HepG2 (cell line): Measurements from ENCODE around the gene GPATCH3. TPM values are rescaled to one million over a fixed set of nuclear protein-coding genes. Genes with fewer than 3 reads are reported as not detected.

ENCODE experiments used
- ATAC-seq: fragments of 200-7000 bp; cut with Tn5 transposase; 3 replicates; pipeline ENCODE4 v1.9.1; 2020; ENCODE audit warnings: mild to moderate bottlenecking, moderate library complexity
- BruUV-seq: library from RNA; stranded (reverse); fragments of 400-500 nt; replicated peaks from 2 replicates; lab custom pipeline; 2021; lab: Mats Ljungman, UMichigan
- CTCF ChIA-PET: fragments of 300-600 bp; formaldehyde crosslinking; extraction: SDS; loops from one replicate; lab custom pipeline; 2021; ENCODE audit warnings: low total read pairs, inconsistent platforms, low intra/inter-chr PET ratio; lab: Yijun Ruan, JAX
- POLR2A ChIA-PET: fragments of 350-600 bp; sonication (Branson Sonifier 250); formaldehyde crosslinking; loops from one replicate; lab custom pipeline; 2020; ENCODE audit warnings: antibody characterized with exemption, inconsistent platforms; lab: Yijun Ruan, JAX
- DNase-seq: peaks from one replicate; pipeline ENCODE4 v3.0.0-alpha.2; 2015; ENCODE audit warnings: low spot score
- FAIRE-seq: peaks from 3 replicates; lab custom pipeline; 2011; peaks lifted over from hg19 to GRCh38; lab: Jason Lieb, UNC
- H2AFZ ChIP-seq: one replicate; pipeline ENCODE4 v1.6.1; 2011; ENCODE audit warnings: low read length, inconsistent platforms
- H3K27ac ChIP-seq: fragments of 300-600 bp; 3 replicates; pipeline ENCODE4 v1.8.0; 2011; ENCODE audit warnings: mixed run types, mild to moderate bottlenecking, mixed read lengths, low read length, inconsistent platforms; ENCODE audit not compliant: insufficient read depth; ENCODE audit errors: extremely low read length
- H3K27me3 ChIP-seq, 2 experiments: fragments of 200-600 bp in 1 of 2; 2 replicates in 1 of 2; 3 replicates in 1 of 2; pipeline versions ENCODE4 v1.6.0 to v1.8.0; 2011; ENCODE audit warnings: low read length in 2 of 2, mild to moderate bottlenecking in 2 of 2, moderate library complexity in 2 of 2, inconsistent platforms in 1 of 2; ENCODE audit not compliant: insufficient read depth in 2 of 2, control insufficient read depth in 1 of 2
- H3K36me3 ChIP-seq, 2 experiments: fragments of 200-600 bp in 1 of 2; replicated peaks in 1 of 2; 2 replicates in 1 of 2; 3 replicates in 1 of 2; pipeline versions ENCODE4 v1.5.1 to v1.8.0; 2011; ENCODE audit warnings: low read length in 2 of 2, inconsistent platforms in 1 of 2; ENCODE audit not compliant: insufficient read depth in 2 of 2, control insufficient read depth in 1 of 2
- H3K4me1 ChIP-seq: 2 replicates; pipeline ENCODE4 v1.5.1; 2012; ENCODE audit warnings: low read length, inconsistent platforms; ENCODE audit not compliant: insufficient read depth
- H3K4me2 ChIP-seq: 2 replicates; pipeline ENCODE4 v1.6.0; 2011; ENCODE audit warnings: low read depth, low read length, inconsistent platforms
- H3K4me3 ChIP-seq, 3 experiments: fragments of 200-600 bp in 1 of 3; sonication (generic), shearing (Covaris generic) in 1 of 3; replicated peaks in 1 of 3; 2 replicates each; pipeline ENCODE4 v1.5.1; 2011 to 2016; ENCODE audit warnings: low read length in 3 of 3, inconsistent platforms in 2 of 3, low read depth in 2 of 3, mild to moderate bottlenecking in 2 of 3, control low read depth in 1 of 3, mixed read lengths in 1 of 3; ENCODE audit not compliant: insufficient read depth in 1 of 3
- H3K79me2 ChIP-seq: one replicate; pipeline ENCODE4 v1.6.1; 2011; ENCODE audit warnings: low read length, inconsistent platforms; ENCODE audit not compliant: insufficient read depth
- H3K9ac ChIP-seq: 2 replicates; pipeline ENCODE4 v1.6.0; 2011; ENCODE audit warnings: mild to moderate bottlenecking, low read depth, low read length, inconsistent platforms; ENCODE audit not compliant: insufficient read depth
- H3K9me3 ChIP-seq: 2 replicates; pipeline ENCODE4 v1.5.1; 2012; ENCODE audit warnings: mild to moderate bottlenecking, low read length
- H4K20me1 ChIP-seq: 2 replicates; pipeline ENCODE4 v1.6.0; 2011; ENCODE audit warnings: inconsistent platforms, mild to moderate bottlenecking, low read length, moderate library complexity; ENCODE audit not compliant: insufficient read depth
- E2F2 ChIP-seq: sonication (generic); formaldehyde crosslinking; IDR thresholded peaks from 2 replicates; pipeline ENCODE4 v1.4.0; 2020; ENCODE audit warnings: missing genetic modification reagents, borderline replicate concordance
- GABPA ChIP-seq, 2 experiments: IDR thresholded peaks; 2 replicates each; pipeline ENCODE4 v1.6.1; 2011 to 2016; ENCODE audit warnings: low read depth in 2 of 2, low read length in 1 of 2, missing biosample characterization in 1 of 2, missing genetic modification characterization in 1 of 2
- HNRNPLL ChIP-seq: fragments of 200-400 bp; formaldehyde crosslinking; IDR thresholded peaks from 2 replicates; pipeline ENCODE4 v1.6.1; 2017; ENCODE audit warnings: mild to moderate bottlenecking, low read depth, low read length; ENCODE audit not compliant: poor library complexity, severe bottlenecking
- JUND ChIP-seq: sonication (generic); formaldehyde crosslinking; IDR thresholded peaks from 2 replicates; pipeline ENCODE4 v1.8.0; 2022; ENCODE audit warnings: mild to moderate bottlenecking, missing genetic modification reagents
- MXI1 ChIP-seq: IDR thresholded peaks from 3 replicates; pipeline ENCODE4 v1.6.1; 2012; ENCODE audit warnings: low read depth, low read length, inconsistent platforms, borderline replicate concordance
- WIZ ChIP-seq: sonication (generic); formaldehyde crosslinking; IDR thresholded peaks from 2 replicates; pipeline ENCODE4 v1.5.1; 2020; ENCODE audit warnings: mild to moderate bottlenecking, missing genetic modification reagents
- ZFP91 ChIP-seq: sonication (generic); formaldehyde crosslinking; IDR thresholded peaks from 2 replicates; pipeline ENCODE4 v1.9.0; 2022; ENCODE audit warnings: missing genetic modification reagents, mild to moderate bottlenecking, borderline replicate concordance
- ZNF557 ChIP-seq: sonication (generic); formaldehyde crosslinking; IDR thresholded peaks from 2 replicates; pipeline ENCODE4 v1.4.0; 2020; ENCODE audit warnings: missing genetic modification reagents
- ZNF614 ChIP-seq: IDR thresholded peaks from 2 replicates; pipeline ENCODE4 v1.6.1; 2018; ENCODE audit warnings: missing biosample characterization, missing genetic modification reagents, inconsistent platforms, borderline replicate concordance
- ZNF691 ChIP-seq: sonication (generic); formaldehyde crosslinking; IDR thresholded peaks from 2 replicates; pipeline ENCODE4 v1.4.0; 2020; ENCODE audit warnings: missing genetic modification reagents, low read depth, mild to moderate bottlenecking, borderline replicate concordance
- WGBS: methylation state at CpG from one replicate; pipeline ENCODE4 v1.1.6; 2017; ENCODE audit warnings: low lambda C conversion rate; 5-methylcytosine and 5-hydroxymethylcytosine counted together
- in situ Hi-C: cut with HindIII; loops from 2 replicates; pipeline ENCODE4 v1.10.0; 2017; ENCODE audit warnings: low pct_unique_long_range_greater_than_20kb; ENCODE audit not compliant: extremely low pct_ligation_motif_present
- intact Hi-C: fragments of 100-400 bp; cut with micrococcal nuclease; formaldehyde crosslinking; loops from one replicate; pipeline ENCODE4 v1.10.0; 2022; ENCODE audit not compliant: unreplicated experiment
- polyA plus RNA-seq, 8 experiments: library from polyadenylated mRNA; depleted of rRNA in 3 of 8; stranded (reverse) in 7 of 8; unstranded in 1 of 8; fragments of >200 nt; fragmentation: Illumina TruSeq in 4 of 8; extraction: Trizol in 4 of 8; gene quantifications; 2 replicates each; pipeline versions ENCODE4 v1.2.1 to v1.2.3, GENCODE V29; 2011 to 2016; ENCODE audit warnings: low read depth in 4 of 8, missing spikeins in 1 of 8, mixed read lengths in 1 of 8; ENCODE audit not compliant: insufficient read depth in 1 of 8
- total RNA-seq, 5 experiments: library from RNA; depleted of rRNA; stranded (reverse); fragments of >200 nt; fragmentation: Illumina TruSeq; extraction: Trizol; gene quantifications; 2 replicates each; pipeline ENCODE4 v1.2.3, GENCODE V29; 2016; ENCODE audit warnings: low read depth in 1 of 5
- TF ChIP-seq, protein P1 (sequence below): sonication (generic); formaldehyde crosslinking; IDR thresholded peaks from 2 replicates; pipeline ENCODE4 v1.4.0; 2020; ENCODE audit warnings: missing genetic modification reagents, mild to moderate bottlenecking, borderline replicate concordance
- TF ChIP-seq, protein P2 (sequence below): sonication (generic); formaldehyde crosslinking; IDR thresholded peaks from 2 replicates; pipeline ENCODE4 v1.5.1; 2020; ENCODE audit warnings: missing genetic modification reagents, mild to moderate bottlenecking, borderline replicate concordance

Gene GPATCH3
- total and polyA plus RNA-seq, 2 of the 13 experiments (the other 11 are each of a cell fraction or from before 2014, with no cell fraction given) = 8.3 to 11.0 TPM

- H3K36me3 ChIP-seq = peaks cover 25 to 40% of the 10 kb centered on the region in 2 experiments
- H3K27me3 ChIP-seq = no peaks in the 10 kb centered on the region
- no peak for ATAC-seq
- TF ChIP-seq MXI1 (no peak), HNRNPLL (no peak), ZNF557 (no peak), E2F2 (no peak), ZFP91 (CRISPR knock-in tag) (0 out of 2 replicates have a peak, but pooled peaks have one; percentile 33), ZNF614 (CRISPR knock-in tag) (no peak), WIZ (no peak), ZNF691 (CRISPR knock-in tag) (no peak), GABPA (IDR thresholded peaks at IDR 0.05; ENCODE audit: low read depth, low read length) (no peak), GABPA (CRISPR knock-in tag; IDR thresholded peaks at IDR 0.05; ENCODE audit: low read depth) (no peak), JUND (CRISPR knock-in tag) (no peak)
- TF ChIP-seq, protein P1, sequence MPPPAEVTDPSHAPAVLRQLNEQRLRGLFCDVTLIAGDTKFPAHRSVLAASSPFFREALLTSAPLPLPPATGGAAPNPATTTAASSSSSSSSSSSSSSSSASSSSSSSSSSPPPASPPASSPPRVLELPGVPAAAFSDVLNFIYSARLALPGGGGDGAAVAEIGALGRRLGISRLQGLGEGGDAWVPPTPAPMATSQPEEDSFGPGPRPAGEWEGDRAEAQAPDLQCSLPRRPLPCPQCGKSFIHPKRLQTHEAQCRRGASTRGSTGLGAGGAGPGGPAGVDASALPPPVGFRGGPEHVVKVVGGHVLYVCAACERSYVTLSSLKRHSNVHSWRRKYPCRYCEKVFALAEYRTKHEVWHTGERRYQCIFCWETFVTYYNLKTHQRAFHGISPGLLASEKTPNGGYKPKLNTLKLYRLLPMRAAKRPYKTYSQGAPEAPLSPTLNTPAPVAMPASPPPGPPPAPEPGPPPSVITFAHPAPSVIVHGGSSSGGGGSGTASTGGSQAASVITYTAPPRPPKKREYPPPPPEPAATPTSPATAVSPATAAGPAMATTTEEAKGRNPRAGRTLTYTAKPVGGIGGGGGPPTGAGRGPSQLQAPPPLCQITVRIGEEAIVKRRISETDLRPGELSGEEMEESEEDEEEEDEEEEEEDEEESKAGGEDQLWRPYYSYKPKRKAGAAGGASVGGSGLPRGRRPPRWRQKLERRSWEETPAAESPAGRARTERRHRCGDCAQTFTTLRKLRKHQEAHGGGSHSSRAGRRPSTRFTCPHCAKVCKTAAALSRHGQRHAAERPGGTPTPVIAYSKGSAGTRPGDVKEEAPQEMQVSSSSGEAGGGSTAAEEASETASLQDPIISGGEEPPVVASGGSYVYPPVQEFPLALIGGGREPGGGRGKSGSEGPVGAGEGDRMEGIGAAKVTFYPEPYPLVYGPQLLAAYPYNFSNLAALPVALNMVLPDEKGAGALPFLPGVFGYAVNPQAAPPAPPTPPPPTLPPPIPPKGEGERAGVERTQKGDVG (CRISPR knock-in tag) = 0 out of 2 replicates have a peak, but pooled peaks have one; percentile 71
- TF ChIP-seq, protein P2, sequence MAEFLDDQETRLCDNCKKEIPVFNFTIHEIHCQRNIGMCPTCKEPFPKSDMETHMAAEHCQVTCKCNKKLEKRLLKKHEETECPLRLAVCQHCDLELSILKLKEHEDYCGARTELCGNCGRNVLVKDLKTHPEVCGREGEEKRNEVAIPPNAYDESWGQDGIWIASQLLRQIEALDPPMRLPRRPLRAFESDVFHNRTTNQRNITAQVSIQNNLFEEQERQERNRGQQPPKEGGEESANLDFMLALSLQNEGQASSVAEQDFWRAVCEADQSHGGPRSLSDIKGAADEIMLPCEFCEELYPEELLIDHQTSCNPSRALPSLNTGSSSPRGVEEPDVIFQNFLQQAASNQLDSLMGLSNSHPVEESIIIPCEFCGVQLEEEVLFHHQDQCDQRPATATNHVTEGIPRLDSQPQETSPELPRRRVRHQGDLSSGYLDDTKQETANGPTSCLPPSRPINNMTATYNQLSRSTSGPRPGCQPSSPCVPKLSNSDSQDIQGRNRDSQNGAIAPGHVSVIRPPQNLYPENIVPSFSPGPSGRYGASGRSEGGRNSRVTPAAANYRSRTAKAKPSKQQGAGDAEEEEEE = no peak
Observed at GRCh38 chr1:26945728-26946127, 45.5 kb upstream of the GPATCH3 start.

More at GRCh38 chr1:26945728-26946127, 45.5 kb upstream of the GPATCH3 start:
- CTCF ChIA-PET = no interaction called here
- in situ Hi-C loops = no loop called here
- FAIRE-seq (no peak), DNase-seq (no peak)
- Histone ChIP-seq H3K9ac (no peak overlapping the region), H3K4me3 (no peak overlapping the region), H3K4me1 (peaks cover 82% of the 10 kb centered on the region), H3K27ac (peak overlapping the region; percentile 63), H2AFZ (no peak overlapping the region), H3K9me3 (no peaks in the 10 kb centered on the region), H4K20me1 (no peaks in the 10 kb centered on the region), H3K79me2 (no peaks in the 10 kb centered on the region), H3K4me2 (peak overlapping the region; percentile 32; the same call in 1 of the 2 replicates)
- BruUV-seq = no TSS peak
- POLR2A ChIA-PET = interaction anchor here (0.9 to 12.9 kb wide), 9 partner anchors 8 to 56 kb away, joined by 3 to 371 read pairs (median 7); partner anchors contain the start of genes GPATCH3, GPN2, KDF1 and NR0B2
- WGBS = 74% methylated on average over 3 of the region's 8 CpGs
- intact Hi-C loops = loop anchor here (1.0 kb wide), 1 partner anchor 33 kb away; no protein-coding TSS in a partner anchor
